Activated T-helper 1 cell treated with anti-CD3 and anti-CD28 coated beads, Interleukin-12 subunit alpha, Interleukin-12 subunit beta, Interleukin-2, Interleukin-4 antibody, amounts not matched to agents 30 ng/mL and 10 ng/mL and 1 ng/mL, durations not matched to agents 14 hours and 24 hours and 36 hours (primary cell): ENCODE results near the gene CENPE. TPM values are rescaled to one million over a fixed set of nuclear protein-coding genes. Genes with fewer than 3 reads are reported as not detected.

ENCODE experiments used
- DNase-seq: peaks from one replicate; pipeline ENCODE4 v3.0.0; 2021; ENCODE audit warnings: low spot score
- H3K27ac Mint-ChIP-seq: one replicate; pipeline ENCODE4 v1.8.0; 2021; ENCODE audit warnings: mild to moderate bottlenecking, mixed read lengths
- H3K27me3 Mint-ChIP-seq: one replicate; pipeline ENCODE4 v1.8.0; 2022; ENCODE audit warnings: mild to moderate bottlenecking, moderate library complexity, mixed read lengths; ENCODE audit not compliant: insufficient read depth
- H3K36me3 Mint-ChIP-seq: one replicate; pipeline ENCODE4 v1.8.0; 2021; ENCODE audit warnings: low read depth, mixed read lengths
- H3K4me1 Mint-ChIP-seq: one replicate; pipeline ENCODE4 v1.8.0; 2021; ENCODE audit warnings: low read depth, mixed read lengths
- H3K4me3 Mint-ChIP-seq: one replicate; pipeline ENCODE4 v1.8.0; 2021; ENCODE audit warnings: mild to moderate bottlenecking, moderate library complexity, mixed read lengths
- H3K9me3 Mint-ChIP-seq: one replicate; pipeline ENCODE4 v1.8.0; 2021; ENCODE audit warnings: mixed read lengths
- intact Hi-C: fragments of 100-400 bp; cut with micrococcal nuclease; formaldehyde crosslinking; loops from one replicate; pipeline ENCODE4 v1.15.1; 2024
- total RNA-seq: library from RNA; stranded (reverse); gene quantifications from 2 replicates; pipeline ENCODE4 v1.2.3, GENCODE V29; 2022

CENPE gene
- total RNA-seq, 1 donor from 2014 or later = 18.7 TPM

- no peaks in the 10 kb centered on the region for H3K27me3 Mint-ChIP-seq
- H3K4me3 Mint-ChIP-seq = no peak overlapping the region
- H3K36me3 Mint-ChIP-seq = peaks cover 27% of the 10 kb centered on the region
- H3K27ac Mint-ChIP-seq = no peak overlapping the region
- no peaks in the 10 kb centered on the region for H3K9me3 Mint-ChIP-seq
- no peaks in the 10 kb centered on the region for H3K4me1 Mint-ChIP-seq
- DNase-seq = no peak
- intact Hi-C loops = no loop called here
Measured at GRCh38 chr4:103111598-103111997, 86.5 kb downstream of the CENPE start.

- Mint-ChIP-seq H3K27ac (no peak overlapping the region), H3K4me1 (peaks cover 5% of the 10 kb centered on the region), H3K27me3 (no peaks in the 10 kb centered on the region), H3K36me3 (peaks cover 32% of the 10 kb centered on the region), H3K9me3 (no peaks in the 10 kb centered on the region), H3K4me3 (no peak overlapping the region)
- no peak for DNase-seq
- intact Hi-C loops = no loop called here
Measured at GRCh38 chr4:103108542-103108941, 89.6 kb downstream of the CENPE start.

GRCh38 chr4:103105558-103106356 lies 92.4 kb downstream of the CENPE start:
- intact Hi-C loops = no loop called here
- DNase-seq = no peak
- no peak overlapping the region for H3K27ac Mint-ChIP-seq
- no peaks in the 10 kb centered on the region for H3K27me3 Mint-ChIP-seq
- peaks cover 30% of the 10 kb centered on the region for H3K36me3 Mint-ChIP-seq
- no peaks in the 10 kb centered on the region for H3K9me3 Mint-ChIP-seq
- H3K4me3 Mint-ChIP-seq = no peak overlapping the region
- peaks cover 5% of the 10 kb centered on the region for H3K4me1 Mint-ChIP-seq

GRCh38 chr4:103104886-103105285 lies 93.3 kb downstream of the CENPE start:
- intact Hi-C loops = no loop called here
- peaks cover 27% of the 10 kb centered on the region for H3K36me3 Mint-ChIP-seq
- peaks cover 8% of the 10 kb centered on the region for H3K4me1 Mint-ChIP-seq
- H3K9me3 Mint-ChIP-seq = no peaks in the 10 kb centered on the region
- H3K27ac Mint-ChIP-seq = no peak overlapping the region
- no peak for DNase-seq
- H3K27me3 Mint-ChIP-seq = no peaks in the 10 kb centered on the region
- no peak overlapping the region for H3K4me3 Mint-ChIP-seq

GRCh38 chr4:103100691-103101090 lies 97.5 kb downstream of the CENPE start:
- H3K4me1 Mint-ChIP-seq = peaks cover 28% of the 10 kb centered on the region
- intact Hi-C loops = no loop called here
- no peak overlapping the region for H3K4me3 Mint-ChIP-seq
- H3K27ac Mint-ChIP-seq = no peak overlapping the region
- no peak for DNase-seq
- H3K36me3 Mint-ChIP-seq = peaks cover 6% of the 10 kb centered on the region
- H3K27me3 Mint-ChIP-seq = no peaks in the 10 kb centered on the region
- no peaks in the 10 kb centered on the region for H3K9me3 Mint-ChIP-seq

GRCh38 chr4:103099691-103100392 lies 98.3 kb downstream of the CENPE start, which contains the start of gene BDH2:
Gene BDH2 (minus strand): TSS chr4:103099834. CDS start chr4:103096254, 3,580 bp downstream.
- Mint-ChIP-seq H3K4me3 (peak within 1 kb of the TSS; percentile 84), H3K27ac (peak within 1 kb of the TSS; percentile 86), H3K9me3 (no peaks in the 10 kb centered on the region), H3K36me3 (peaks cover 4% of the 10 kb centered on the region), H3K27me3 (no peaks in the 10 kb centered on the region), H3K4me1 (peaks cover 28% of the 10 kb centered on the region)
- DNase-seq = peak; percentile 41
- intact Hi-C loops = loop anchor here (1.0 to 10.0 kb wide), 15 partner anchors 9 to 1675 kb away; partner anchors contain the start of genes CENPE, CISD2, SLC39A8 and SLC9B1

GRCh38 chr4:103098756-103099440 lies 99.2 kb downstream of the CENPE start:
- peaks cover 28% of the 10 kb centered on the region for H3K4me1 Mint-ChIP-seq
- DNase-seq = no peak
- peak overlapping the region; percentile 84 for H3K4me3 Mint-ChIP-seq
- H3K27me3 Mint-ChIP-seq = no peaks in the 10 kb centered on the region
- H3K27ac Mint-ChIP-seq = peak overlapping the region; percentile 86
- H3K36me3 Mint-ChIP-seq = peaks cover 4% of the 10 kb centered on the region
- H3K9me3 Mint-ChIP-seq = no peaks in the 10 kb centered on the region
- intact Hi-C loops = loop anchor here (1.0 to 10.0 kb wide), 15 partner anchors 8 to 1674 kb away; partner anchors contain the start of genes CENPE, CISD2, SLC39A8 and SLC9B1

GRCh38 chr4:103098341-103098740 lies 99.8 kb downstream of the CENPE start:
- Mint-ChIP-seq H3K36me3 (peaks cover 4% of the 10 kb centered on the region), H3K27ac (no peak overlapping the region), H3K27me3 (no peaks in the 10 kb centered on the region), H3K9me3 (no peaks in the 10 kb centered on the region), H3K4me1 (peaks cover 28% of the 10 kb centered on the region), H3K4me3 (peak overlapping the region; percentile 84)
- no peak for DNase-seq
- intact Hi-C loops = loop anchor here (2.0 to 10.0 kb wide), 8 partner anchors 52 to 1674 kb away; partner anchors contain the start of genes CISD2 and SLC39A8

- Mint-ChIP-seq H3K27me3 (no peaks in the 10 kb centered on the region), H3K27ac (no peak overlapping the region), H3K4me3 (no peak overlapping the region), H3K9me3 (no peaks in the 10 kb centered on the region), H3K4me1 (peaks cover 40% of the 10 kb centered on the region), H3K36me3 (peaks cover 4% of the 10 kb centered on the region)
- intact Hi-C loops = loop anchor here (5.0 to 10.0 kb wide), 3 partner anchors 650 to 1672 kb away; no protein-coding TSS in a partner anchor
- no peak for DNase-seq
Measured at GRCh38 chr4:103097112-103097511, 101.0 kb downstream of the CENPE start.

GRCh38 chr4:103095080-103095479 lies 103.1 kb downstream of the CENPE start:
- Mint-ChIP-seq H3K27me3 (no peaks in the 10 kb centered on the region), H3K9me3 (no peaks in the 10 kb centered on the region)
- no peak for DNase-seq

GRCh38 chr4:103092245-103092644 lies 105.9 kb downstream of the CENPE start:
- DNase-seq = no peak
- H3K4me3 Mint-ChIP-seq = peak overlapping the region; percentile 71
- H3K27me3 Mint-ChIP-seq = no peaks in the 10 kb centered on the region
- peaks cover 28% of the 10 kb centered on the region for H3K4me1 Mint-ChIP-seq
- intact Hi-C loops = loop anchor here (1.0 to 10.0 kb wide), 5 partner anchors 83 to 1667 kb away; partner anchors contain the start of gene NFKB1
- peaks cover 13% of the 10 kb centered on the region for H3K36me3 Mint-ChIP-seq
- H3K27ac Mint-ChIP-seq = peak overlapping the region; percentile 61
- no peaks in the 10 kb centered on the region for H3K9me3 Mint-ChIP-seq

More at GRCh38 chr4:103095080-103095479, 103.1 kb downstream of the CENPE start:
- H3K4me3 Mint-ChIP-seq = no peak overlapping the region
- H3K4me1 Mint-ChIP-seq = peaks cover 47% of the 10 kb centered on the region
- peaks cover 7% of the 10 kb centered on the region for H3K36me3 Mint-ChIP-seq
- H3K27ac Mint-ChIP-seq = no peak overlapping the region
- intact Hi-C loops = loop anchor here (5.0 to 10.0 kb wide), 3 partner anchors 648 to 1670 kb away; no protein-coding TSS in a partner anchor

GRCh38 chr4:103091601-103092223 lies 106.4 kb downstream of the CENPE start:
- peaks cover 26% of the 10 kb centered on the region for H3K4me1 Mint-ChIP-seq
- DNase-seq = peak; percentile 27
- no peaks in the 10 kb centered on the region for H3K27me3 Mint-ChIP-seq
- intact Hi-C loops = loop anchor here (1.0 to 10.0 kb wide), 9 partner anchors 8 to 1667 kb away; partner anchors contain the start of genes BDH2, NFKB1 and SLC9B2
- H3K9me3 Mint-ChIP-seq = no peaks in the 10 kb centered on the region
- H3K27ac Mint-ChIP-seq = peak overlapping the region; percentile 73
- peaks cover 15% of the 10 kb centered on the region for H3K36me3 Mint-ChIP-seq
- H3K4me3 Mint-ChIP-seq = peak overlapping the region; percentile 71
